ENCODE results near the gene FBXW11. TPM values are rescaled to one million over a fixed set of nuclear protein-coding genes. Genes with fewer than 3 reads are reported as not detected.
A peak's percentile ranks its signal among the peaks of the same experiment; 100 is the strongest.

The FBXW11 gene
- total RNA-seq: 10 to 100 TPM; 60.6 to 61.8 TPM
- polyA plus RNA-seq (ENCODE audit: insufficient read depth, low read depth, low replicate concordance): 46.3 TPM
- long read RNA-seq, donor 1, full-length matches to known transcripts: 8 of 8 reads
- long read RNA-seq, donor 1, partial matches to known transcripts: 0 of 8 reads
- long read RNA-seq, donor 1, other reads (novel, unspliced or antisense): 0 of 8 reads
- long read RNA-seq, donor 2, full-length matches to known transcripts: 11 of 11 reads
- long read RNA-seq, donor 2, partial matches to known transcripts: 0 of 11 reads
- long read RNA-seq, donor 2, other reads (novel, unspliced or antisense): 0 of 11 reads

- H3K27me3 ChIP-seq: no peaks in the 10 kb centered on the region
- intact Hi-C loops (cut with DNase I; ENCODE audit: low total_unique reads): no loop called here
- H3K4me1 ChIP-seq: peaks cover 28% of the 10 kb centered on the region
- TF ChIP-seq CTCF (IDR thresholded peaks at IDR 0.05) (peak in 1 of 3 experiments; percentile 17), POLR2A (IDR thresholded peaks at IDR 0.05) (peak; percentile 72)
- peak; percentile 98 for DNase-seq
- H3K27ac ChIP-seq: peak within 1 kb of the TSS; percentile 99 to 100
- WGBS, 2 donors: 0% methylated on average over 14 to 71 of the region's 81 CpGs
- no peaks in the 10 kb centered on the region for H3K9me3 ChIP-seq
- no peaks in the 10 kb centered on the region for H3K36me3 ChIP-seq (ENCODE audit: low read depth, missing control alignments)
- peak within 1 kb of the TSS; percentile 99 for H3K4me3 ChIP-seq
Measured at GRCh38 chr5:172006321-172007174, at the start of gene FBXW11. Gene FBXW11, minus strand, starts transcription at chr5:172006638. Its CDS starts 136 bp downstream, at chr5:172006502.

- intact Hi-C loops (cut with DNase I; ENCODE audit: low total_unique reads): no loop called here
- H3K27me3 ChIP-seq: no peaks in the 10 kb centered on the region
- no peaks in the 10 kb centered on the region for H3K9me3 ChIP-seq
- H3K4me3 ChIP-seq: no peak overlapping the region
- no peak for DNase-seq
- peaks cover 10% of the 10 kb centered on the region for H3K4me1 ChIP-seq
- WGBS, 2 donors: 96 to 98% methylated on average over 3 of the region's 3 CpGs
- no peak for TF ChIP-seq CTCF (IDR thresholded peaks at IDR 0.05)
- no peak for TF ChIP-seq POLR2A (IDR thresholded peaks at IDR 0.05)
- no peak overlapping the region for H3K27ac ChIP-seq
- peaks cover 3% of the 10 kb centered on the region for H3K36me3 ChIP-seq (ENCODE audit: low read depth, missing control alignments)
Measured at GRCh38 chr5:172055996-172056395, 49.6 kb upstream of the FBXW11 start.

DNA sequence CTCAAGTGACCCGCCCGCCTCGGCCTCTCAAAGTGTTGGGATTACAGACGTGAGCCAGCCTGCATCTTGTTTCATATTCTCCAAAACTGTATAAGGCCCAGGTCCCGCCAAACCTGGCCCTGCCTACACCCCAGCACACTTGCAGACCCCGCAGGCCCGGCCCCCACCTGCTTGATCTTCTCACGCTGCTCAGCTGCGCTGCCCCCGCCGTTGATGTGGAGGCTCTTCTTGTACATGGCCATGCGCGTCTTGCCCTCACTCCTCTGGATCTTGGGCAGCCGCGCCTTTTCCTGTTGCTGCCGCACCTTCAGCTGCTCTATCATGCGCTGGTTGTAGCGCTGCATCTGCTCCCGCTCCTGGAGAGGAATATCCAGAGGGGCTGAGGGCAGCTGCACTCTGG, 49.0 kb upstream of the FBXW11 start:
- Histone ChIP-seq H3K4me1 (peaks cover 10% of the 10 kb centered on the region), H3K36me3 (ENCODE audit: low read depth, missing control alignments) (peaks cover under 1% of the 10 kb centered on the region), H3K27me3 (no peaks in the 10 kb centered on the region), H3K27ac (no peak overlapping the region), H3K9me3 (no peaks in the 10 kb centered on the region), H3K4me3 (no peak overlapping the region)
- intact Hi-C loops (cut with DNase I; ENCODE audit: low total_unique reads): no loop called here
- no peak for TF ChIP-seq CTCF (IDR thresholded peaks at IDR 0.05)
- TF ChIP-seq POLR2A (IDR thresholded peaks at IDR 0.05): no peak
- no peak for DNase-seq
- WGBS, 2 donors: 93% methylated on average over 19 of the region's 19 CpGs

DNA sequence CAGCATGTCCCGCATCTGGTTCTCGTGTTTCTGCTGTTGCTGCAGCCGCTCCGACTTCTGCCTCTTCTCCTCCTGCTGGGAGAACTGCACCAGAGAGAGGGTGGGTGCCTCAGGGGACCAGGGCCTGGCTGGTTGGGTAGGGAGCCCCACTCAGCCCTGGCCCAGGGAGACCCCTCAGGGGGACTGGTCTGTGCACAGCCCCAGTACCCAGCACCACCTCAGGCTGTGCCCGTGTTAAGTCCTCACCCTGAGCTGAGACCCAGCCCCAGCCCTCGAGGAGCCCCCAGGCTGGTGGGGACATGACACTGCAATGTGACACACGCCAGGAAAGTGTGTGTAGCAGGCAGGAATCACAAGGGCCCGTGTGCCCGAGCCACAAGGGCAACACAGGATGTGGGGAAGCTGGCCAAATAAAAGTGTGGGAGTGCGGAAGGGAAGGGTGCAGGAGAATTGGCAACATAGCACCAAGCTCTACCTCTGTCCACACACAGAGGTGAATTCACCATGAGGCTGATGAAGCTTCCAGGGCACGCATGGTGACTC, 48.2 kb upstream of the FBXW11 start:
- Histone ChIP-seq H3K27me3 (no peaks in the 10 kb centered on the region), H3K4me3 (no peak overlapping the region), H3K4me1 (peaks cover 10% of the 10 kb centered on the region), H3K36me3 (ENCODE audit: low read depth, missing control alignments) (no peaks in the 10 kb centered on the region), H3K27ac (no peak overlapping the region), H3K9me3 (no peaks in the 10 kb centered on the region)
- TF ChIP-seq POLR2A (IDR thresholded peaks at IDR 0.05) (no peak), CTCF (IDR thresholded peaks at IDR 0.05) (no peak)
- intact Hi-C loops (cut with DNase I; ENCODE audit: low total_unique reads): no loop called here
- DNase-seq: no peak
- 76 to 92% methylated on average over 10 to 11 of the region's 11 CpGs for WGBS, 2 donors
